ENCODE data around the gene PHF11.

Gene PHF11

DNA sequence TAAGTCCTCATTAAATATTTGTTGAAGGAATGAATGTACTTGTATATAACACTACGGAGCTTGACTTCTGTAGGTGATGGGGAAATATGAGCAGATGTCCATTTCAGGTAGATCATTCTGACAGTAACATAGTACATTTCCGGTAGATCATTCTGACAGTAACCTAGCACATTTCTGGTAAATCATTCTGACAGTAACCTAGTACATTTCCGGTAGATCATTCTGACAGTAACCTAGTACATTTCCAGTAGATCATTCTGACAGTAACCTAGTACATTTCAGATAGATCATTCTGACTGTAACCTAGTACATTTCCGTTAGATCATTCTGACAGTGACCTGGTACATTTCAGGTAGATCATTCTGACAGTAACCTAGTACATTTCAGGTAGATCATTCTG, 2.5 kb downstream of the PHF11 start:
- DNase-seq (ENCODE audit: low read depth in 2 of 2), result no peak

GRCh38 chr13:49499889-49500660, 4.3 kb downstream of the PHF11 start:
- no peak for DNase-seq (ENCODE audit: low read depth in 2 of 2)

GRCh38 chr13:49502954-49503353, 7.2 kb downstream of the PHF11 start:
- DNase-seq (ENCODE audit: low read depth in 2 of 2), result no peak

GRCh38 chr13:49503951-49504350, 8.2 kb downstream of the PHF11 start:
- no peak for DNase-seq (ENCODE audit: low read depth in 2 of 2)

GRCh38 chr13:49512578-49512977, 16.8 kb downstream of the PHF11 start:
- no peak for DNase-seq (ENCODE audit: low read depth in 2 of 2)

GRCh38 chr13:49516467-49516866, 20.7 kb downstream of the PHF11 start:
- no peak for DNase-seq (ENCODE audit: low read depth in 2 of 2)

- no peak for DNase-seq (ENCODE audit: low read depth in 2 of 2)
These were observed 21.7 kb downstream of the PHF11 start for GRCh38 chr13:49517461-49517860.

DNA sequence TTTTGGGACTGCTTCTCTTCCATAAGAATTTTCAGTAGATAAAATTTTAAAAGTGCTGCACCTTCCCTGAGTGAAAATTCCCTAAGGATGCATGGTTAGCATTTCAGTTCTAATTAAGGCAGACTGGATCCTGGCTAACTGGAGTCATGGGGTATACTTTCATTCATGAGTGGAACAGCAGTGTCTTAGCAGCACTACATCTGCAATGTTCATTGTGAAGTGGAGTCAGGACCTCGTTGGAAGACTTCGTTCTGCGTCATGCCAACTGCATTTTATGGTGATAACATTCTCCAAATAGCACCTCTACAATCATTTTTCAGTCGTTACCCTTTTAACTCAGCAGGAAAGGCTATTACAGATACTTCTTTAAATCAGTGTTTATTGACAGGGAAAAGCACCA, 25.5 kb downstream of the PHF11 start:
- DNase-seq (ENCODE audit: low read depth in 2 of 2), result no peak

- DNase-seq (ENCODE audit: low read depth in 2 of 2), result no peak
These were observed 29.2 kb downstream of the PHF11 start for GRCh38 chr13:49524740-49525501.

GRCh38 chr13:49527123-49527522, 31.4 kb downstream of the PHF11 start:
- no peak for DNase-seq (ENCODE audit: low read depth in 2 of 2)

DNA sequence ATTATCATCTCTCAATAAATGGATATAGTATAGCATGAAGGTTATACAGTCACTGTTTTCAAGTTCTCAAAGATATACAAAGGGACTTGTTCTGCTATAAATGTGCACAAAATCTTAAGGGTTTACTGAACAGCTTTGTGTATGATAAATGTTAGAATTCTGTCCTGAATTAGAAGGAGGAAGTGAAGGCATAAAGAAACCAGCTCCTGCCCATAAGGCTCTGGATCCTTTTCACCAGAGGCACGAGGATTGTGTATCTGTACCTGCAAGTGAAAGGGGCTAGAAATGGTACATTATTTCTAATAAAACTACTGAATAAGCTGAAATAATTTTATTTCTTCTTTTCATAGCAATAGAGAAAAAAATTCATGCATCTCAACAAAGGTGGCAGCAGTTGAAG, 32.4 kb downstream of the PHF11 start:
- DNase-seq (ENCODE audit: low read depth in 2 of 2), result no peak

DNA sequence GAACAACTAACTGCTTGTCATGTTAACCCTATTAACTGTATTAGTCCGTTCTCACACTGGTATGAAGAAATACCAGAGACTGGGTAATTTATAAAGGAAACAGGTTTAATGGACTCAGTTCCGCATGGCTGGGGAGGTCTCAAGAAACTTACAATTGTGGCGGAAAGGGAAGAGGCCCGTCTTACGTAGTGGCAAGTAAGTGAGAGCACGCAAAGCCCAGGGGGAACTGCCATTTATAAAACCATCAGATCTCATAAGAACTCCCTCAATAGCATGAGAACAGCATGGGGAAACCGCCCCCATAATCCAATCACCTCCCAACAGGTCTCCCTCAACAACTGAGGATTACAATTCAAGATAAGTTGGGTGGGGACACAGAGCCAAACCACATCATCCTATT, 34.7 kb downstream of the PHF11 start:
- no peak for DNase-seq (ENCODE audit: low read depth in 2 of 2)

DNA sequence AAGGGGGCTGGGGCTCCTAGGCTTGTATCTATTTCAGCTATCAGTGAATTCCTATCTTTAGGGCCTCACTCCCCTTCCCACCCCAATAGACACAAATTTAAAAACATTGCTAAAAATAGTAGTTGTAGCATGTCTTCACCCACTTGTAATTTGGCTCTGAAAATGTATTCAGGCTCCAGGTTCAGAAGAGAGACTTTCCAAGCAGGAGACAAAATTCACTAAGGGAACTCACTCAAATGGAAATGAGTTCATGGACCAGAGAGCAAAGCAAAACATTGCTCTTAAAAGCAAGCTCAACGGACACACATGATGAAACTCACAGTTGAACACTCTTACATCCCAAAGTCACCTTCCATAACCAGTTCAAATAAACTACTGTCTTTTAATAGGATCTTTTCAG, 36.8 kb downstream of the PHF11 start:
- DNase-seq (ENCODE audit: low read depth in 2 of 2), result no peak

DNA sequence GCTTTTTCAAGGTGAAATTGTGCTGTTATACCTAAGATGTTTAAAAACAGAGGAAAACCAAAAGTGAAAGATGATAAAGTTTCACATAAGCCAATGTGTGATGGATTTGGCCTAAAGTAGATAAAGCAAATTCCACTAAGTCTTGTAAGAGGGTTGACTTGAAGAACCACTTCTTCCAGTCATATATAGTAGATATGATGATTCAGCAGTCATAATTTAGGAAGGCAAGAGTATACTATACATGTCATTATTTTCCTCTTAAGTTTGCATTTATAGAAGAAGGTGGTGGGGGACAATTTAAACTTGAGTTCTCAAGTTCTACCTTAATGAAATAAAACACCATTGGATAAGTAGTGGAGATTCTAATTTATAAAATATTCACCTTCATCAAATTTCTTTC, 37.3 kb downstream of the PHF11 start:
- no peak for DNase-seq (ENCODE audit: low read depth in 2 of 2)

DNA sequence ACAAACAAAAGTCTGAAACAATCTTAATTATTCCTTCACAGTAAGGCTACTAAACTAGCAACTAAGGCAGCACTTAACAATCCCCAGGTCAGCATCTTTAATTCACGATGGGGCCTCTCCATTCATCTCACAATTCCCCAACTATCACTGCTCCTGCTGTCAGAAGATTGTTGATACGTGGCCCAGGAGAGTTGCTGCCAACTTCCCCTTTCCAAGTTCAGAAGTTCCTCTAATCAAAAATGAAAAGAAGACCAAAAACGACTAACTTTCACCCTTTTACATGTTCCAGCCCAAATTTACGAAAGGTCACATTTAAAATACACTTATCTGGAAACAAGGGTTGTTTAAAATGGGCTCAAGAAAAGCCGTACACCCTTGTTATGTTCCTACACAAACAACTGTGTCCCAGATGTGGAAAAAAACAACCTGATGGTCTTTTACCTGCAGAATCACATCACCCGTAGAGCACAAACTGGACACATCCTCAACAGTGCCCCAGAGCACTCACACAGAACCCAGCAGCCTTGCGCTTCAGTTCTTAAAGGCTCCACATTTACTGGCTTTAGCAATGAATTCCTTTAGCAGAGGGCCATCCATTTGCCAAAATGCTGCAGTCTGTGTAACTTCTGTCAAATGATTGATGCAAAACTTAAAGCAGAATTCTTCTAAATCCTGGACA, 38.0 kb downstream of the PHF11 start:
- DNase-seq (ENCODE audit: low read depth in 2 of 2), result no peak

- DNase-seq (ENCODE audit: low read depth in 2 of 2), result no peak
These were observed 40.6 kb downstream of the PHF11 start for GRCh38 chr13:49536144-49536873.

DNA sequence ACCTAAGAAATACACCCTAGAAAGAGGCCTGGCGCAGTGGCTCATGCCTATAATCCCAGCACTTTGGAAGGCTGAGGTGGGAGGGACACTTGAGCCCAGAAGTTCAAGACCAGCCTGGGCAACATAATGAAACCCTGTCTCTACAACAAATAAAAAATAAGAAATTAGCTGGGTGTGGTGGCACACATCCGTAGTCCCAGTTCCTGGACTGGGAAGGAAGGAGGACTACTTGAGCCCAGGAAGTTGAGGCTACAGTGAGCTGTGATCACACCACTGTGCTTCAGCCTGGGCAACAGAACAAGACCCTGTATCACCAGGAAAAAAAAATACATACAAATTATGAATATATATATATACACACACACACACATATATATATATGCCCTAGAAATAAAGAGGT, 42.7 kb downstream of the PHF11 start:
- no peak for DNase-seq (ENCODE audit: low read depth in 2 of 2)

DNA sequence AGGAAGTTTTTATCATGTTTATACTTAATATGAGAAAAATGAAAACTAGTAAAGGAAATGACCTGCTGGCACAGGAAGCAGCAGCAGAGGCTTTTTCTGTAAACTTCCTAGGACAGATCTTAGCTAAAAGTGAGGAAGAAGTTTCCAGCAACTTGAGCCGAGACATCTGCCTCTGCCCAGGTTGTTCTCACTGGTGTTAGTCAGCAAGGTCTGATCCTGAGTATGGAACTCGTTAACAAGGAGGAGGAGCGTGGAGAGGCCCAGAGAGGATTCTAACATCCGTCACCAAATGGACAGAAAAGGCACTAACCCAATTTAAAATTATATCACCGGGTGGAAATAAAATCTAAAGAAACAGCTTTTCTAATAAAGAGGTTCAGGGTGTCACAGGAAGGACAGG, 43.6 kb downstream of the PHF11 start:
- DNase-seq (ENCODE audit: low read depth in 2 of 2), result no peak

GRCh38 chr13:49539746-49540145, 44.0 kb downstream of the PHF11 start:
- no peak for DNase-seq (ENCODE audit: low read depth in 2 of 2)

DNA sequence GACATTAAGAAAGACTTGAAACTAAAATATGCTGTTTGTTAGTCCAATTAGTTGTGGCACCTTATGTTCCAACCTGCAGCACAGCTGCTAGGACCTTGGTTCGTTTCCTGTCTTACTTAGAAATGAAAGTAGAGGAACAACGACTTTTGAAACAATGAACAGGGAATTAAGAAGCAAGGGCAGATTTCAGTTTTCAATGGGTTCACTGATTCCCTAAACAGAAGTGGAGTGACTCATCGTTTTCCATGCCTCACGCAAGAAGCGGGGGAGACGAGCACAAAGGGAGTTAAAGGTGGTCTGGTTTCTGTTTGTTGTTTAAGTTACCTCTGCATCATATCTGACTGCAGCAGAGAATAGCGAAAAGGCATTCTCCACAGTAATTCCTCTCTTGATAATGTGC, 44.8 kb downstream of the PHF11 start:
- DNase-seq (ENCODE audit: low read depth in 2 of 2), result no peak

DNA sequence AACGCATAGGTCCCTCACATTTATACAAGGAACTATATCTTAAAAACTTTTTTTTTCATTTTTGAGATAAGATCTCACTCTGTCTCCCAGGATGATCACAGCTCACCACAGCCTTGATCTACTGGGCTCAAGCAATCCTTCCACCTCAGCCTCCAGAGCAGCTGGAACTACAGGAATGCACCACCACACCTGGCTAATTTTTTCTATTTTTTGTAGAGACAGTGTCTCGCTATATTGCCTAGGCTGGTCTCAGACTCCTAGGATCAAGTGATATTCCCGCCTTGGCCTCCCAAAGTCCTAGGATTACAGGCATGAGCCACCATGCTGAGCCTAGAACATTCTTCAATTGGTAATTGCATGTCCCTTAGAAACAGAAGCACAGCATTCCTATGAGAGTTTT, 47.9 kb downstream of the PHF11 start:
- DNase-seq (ENCODE audit: low read depth in 2 of 2), result no peak

DNA sequence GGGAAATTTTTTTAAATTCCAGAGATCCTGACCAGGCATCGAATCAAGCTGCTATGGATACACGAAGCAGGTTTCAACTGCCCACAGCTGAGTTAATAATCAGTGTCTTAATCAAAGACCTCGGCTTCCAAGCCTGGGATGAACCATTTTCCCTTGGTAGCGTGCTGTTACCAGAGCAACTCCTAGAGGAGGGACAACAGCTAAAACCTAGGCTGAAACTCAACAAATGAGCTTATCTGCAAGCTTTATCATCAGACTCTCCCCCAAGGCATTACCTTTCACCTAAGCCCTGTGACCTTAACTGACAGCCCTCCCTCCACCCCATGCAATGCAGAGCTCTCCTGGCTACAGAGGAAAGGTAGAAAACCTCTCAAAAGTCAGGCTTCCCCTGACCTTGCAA, 49.9 kb downstream of the PHF11 start:
- no peak for DNase-seq (ENCODE audit: low read depth in 2 of 2)
